HG03354 (cell line): ENCODE data around the gene TMEM120B.
"Not testable (repeated sequence)": the region's sequence is repeated elsewhere in the genome, so short reads cannot be mapped to it uniquely, and the experiment has no call there.

Experiments
- ATAC-seq: cut with Tn5 transposase; IDR thresholded peaks from one replicate; pipeline ENCODE4 v1.9.1; 2021; ENCODE audit warnings: mild to moderate bottlenecking; ENCODE audit not compliant: unreplicated experiment, poor library complexity, severe bottlenecking

Gene TMEM120B

GRCh38 chr12:121788176-121788818 is 75.7 kb downstream of the TMEM120B start:
- ATAC-seq = no peak

DNA sequence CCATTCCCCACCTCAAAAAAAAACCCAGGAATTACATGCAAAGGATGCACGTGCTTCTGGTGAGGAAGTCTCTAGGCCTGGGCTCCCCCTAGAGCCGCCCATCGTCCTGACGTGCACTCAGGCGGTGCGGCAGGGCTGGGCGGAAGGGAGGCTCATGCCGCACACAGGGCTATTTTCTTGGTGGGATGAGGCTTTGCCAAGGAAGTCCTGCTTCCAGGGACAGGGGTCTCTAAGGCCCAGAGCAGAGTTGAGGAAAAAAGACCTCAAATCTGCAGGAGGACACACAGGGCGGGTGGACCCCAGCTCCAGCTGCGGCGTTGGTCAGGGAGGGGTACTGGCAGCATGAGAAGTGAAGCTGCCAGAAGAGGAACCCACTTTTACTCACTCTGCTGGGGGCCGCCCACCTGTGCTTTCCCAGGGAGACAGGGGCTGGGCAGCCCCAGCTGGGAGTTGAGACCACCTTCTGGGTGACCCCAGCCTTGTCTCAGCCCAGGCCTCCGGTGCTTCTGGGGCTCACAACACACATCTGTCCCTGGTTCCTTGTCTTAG is 76.8 kb downstream of the TMEM120B start:
- peak; percentile 6 for ATAC-seq

DNA sequence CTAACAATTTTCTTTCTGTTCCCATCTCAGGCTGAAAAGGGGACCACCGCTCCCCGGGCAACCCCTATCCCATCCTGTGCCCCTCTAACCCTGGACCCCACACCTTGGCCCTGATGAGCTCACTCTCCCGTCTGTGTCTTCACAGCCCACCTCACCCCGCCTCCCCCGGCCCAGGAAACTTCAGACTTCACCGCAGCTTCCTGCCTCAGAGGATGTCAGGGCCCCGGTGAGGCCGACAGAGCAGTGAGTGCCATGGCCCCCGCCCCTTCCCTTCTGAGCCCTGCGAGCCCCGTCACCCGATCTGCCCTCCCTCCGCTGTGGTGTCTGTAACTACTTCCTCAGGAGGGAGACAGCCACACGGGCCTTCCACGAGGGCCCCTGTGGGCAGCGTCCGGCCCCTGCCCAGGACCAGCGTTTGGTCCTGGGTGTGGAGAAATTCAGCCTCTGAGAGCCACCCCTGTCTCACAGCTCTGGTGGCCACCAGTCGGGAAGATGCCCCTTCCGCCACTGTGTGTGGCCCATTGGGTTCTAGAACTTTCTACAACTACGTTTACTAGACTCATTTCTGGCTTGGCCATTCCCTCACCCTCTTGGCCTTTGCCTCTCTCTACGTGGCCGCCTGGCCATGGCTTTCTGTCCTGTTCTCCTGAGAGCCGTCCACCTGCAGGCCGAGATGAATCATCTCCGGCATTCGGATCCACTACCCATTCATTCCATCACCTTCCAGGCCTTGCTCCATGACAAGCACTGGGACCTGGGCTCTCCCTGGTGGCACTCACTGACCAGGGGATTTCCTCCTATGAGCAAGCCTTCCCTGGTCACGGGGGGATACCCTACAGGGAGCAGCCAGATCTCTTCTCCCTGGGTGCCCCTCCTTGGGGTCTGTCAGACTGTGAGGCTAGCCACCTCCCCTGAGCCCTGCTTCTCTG is 77.5 kb downstream of the TMEM120B start:
- peak; percentile 56 for ATAC-seq

DNA sequence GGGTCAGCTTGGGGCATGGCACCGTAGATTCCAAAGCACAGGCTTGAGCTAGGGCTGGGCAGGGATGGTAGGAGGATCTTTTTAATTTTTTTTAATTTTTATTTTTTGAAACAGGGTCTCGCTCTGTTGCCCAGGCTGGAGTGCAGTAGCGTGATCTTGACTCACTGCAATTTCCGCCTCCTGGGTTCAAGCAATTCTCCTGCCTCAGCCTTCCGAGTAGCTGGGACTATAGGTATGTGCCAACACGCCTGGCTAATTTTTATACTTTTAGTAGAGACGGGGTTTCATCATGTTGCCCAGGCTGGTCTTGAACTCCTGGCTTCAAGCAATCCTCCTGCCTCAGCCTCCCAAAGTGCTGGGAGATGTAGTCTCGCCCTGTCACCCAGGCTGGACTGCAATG is 78.2 kb downstream of the TMEM120B start:
- not testable (repeated sequence) for ATAC-seq

GRCh38 chr12:121791671-121792551 is 79.4 kb downstream of the TMEM120B start:
- no peak for ATAC-seq

DNA sequence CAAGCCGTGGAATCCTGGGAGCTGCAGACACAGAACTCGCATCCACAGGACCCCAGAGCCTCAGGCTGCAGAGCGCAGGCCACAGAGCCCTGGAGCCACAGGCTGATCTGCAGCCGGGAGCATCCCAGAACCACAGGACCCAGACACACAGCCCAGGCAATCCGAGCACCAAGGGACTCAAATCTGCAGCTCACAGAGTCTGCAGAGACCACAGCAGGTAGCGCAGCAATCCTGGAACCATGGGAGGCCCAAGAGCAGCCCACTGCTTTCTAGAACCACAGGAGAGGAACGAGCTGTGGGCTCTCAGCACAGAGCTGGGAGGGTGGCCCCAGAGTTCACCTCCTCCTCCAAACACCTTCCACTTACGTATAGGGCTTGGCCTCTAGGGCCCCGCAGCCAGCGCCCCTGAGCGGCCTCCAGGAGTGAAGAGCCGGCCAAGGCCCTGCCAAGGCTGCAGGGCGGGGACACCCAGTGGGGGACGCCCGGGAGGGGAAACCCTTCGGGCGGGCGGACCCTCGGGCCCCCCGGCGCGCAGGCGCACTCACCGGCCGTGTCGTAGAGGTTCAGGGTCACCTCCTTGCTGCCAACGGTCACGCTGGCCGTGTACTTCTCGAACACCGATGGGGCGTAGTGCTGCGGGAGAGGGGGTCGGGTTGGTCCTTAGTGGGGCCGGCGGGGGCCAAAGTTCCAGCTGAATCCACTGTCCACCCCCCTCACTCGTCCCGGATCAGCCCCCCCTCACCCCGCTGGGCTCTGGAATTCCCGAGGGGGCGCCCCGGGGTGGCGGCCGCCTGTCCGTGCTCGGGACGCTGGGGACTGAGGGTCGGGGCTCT is 80.3 kb downstream of the TMEM120B start:
- peak; percentile 17 for ATAC-seq

- ATAC-seq = peak; percentile 17
Observed at GRCh38 chr12:121793440-121793837, 80.9 kb downstream of the TMEM120B start, which contains the start of gene RHOF. Gene RHOF, minus strand, starts transcription at chr12:121793688. Its CDS starts 55 bp downstream, at chr12:121793633.

DNA sequence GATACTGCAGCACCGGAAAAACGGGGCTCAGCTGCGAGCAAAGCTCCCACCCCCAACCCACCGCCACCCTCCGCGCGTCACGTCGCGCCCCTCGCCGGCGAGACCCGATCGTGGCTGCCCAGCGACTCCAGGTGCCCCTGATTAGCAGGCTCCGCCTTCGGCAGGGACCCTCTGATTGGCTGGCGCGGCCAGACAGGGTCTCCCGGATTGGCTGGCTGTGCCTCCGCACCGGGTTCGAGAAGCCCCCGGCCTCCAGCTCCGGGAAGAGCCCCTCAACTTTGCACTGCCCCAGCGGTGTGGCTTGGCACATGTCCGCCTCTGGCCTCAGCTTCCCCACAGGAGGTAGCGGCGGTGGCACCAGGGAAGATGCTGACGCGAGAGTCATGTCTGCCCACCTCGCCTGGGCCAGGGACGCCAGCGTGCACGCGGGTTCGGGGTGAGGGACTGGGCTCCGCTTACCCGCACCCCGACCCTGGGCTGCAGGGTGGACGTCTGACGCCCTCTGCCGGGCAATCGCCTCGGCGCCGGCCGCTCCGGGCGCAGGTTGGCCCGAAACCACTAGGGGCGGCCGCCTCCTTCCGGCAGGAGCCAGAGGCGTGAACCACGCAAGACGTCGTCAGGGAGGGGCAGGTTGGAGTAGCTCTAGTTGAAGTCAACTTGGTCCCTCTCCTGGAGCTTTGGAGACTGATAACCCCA is 81.4 kb downstream of the TMEM120B start:
- ATAC-seq = peak; percentile 58

DNA sequence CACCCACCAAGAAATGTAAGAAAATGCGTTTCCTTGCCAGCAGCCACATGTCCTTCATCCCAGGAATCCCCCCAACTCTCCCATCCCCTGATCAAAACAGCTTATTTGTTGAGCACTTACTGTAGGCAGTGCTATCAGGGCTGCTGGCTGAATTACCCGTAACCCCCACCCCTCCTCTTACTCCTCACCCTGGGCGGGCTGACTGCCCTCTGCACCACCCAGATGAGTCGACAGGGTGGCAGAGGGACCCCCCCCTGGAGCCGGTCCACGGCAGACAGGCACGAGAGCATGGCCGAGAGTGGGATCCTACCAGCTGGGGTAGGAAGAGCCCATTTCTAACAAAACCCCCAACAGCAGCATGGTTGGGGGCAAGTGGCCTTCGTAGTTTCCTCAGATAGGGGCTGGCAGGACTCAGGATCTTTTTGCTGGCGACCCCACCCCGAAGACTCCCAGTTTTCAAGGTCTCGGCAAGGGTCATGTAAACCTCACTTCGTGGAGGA is 82.0 kb downstream of the TMEM120B start:
- peak; percentile 8 for ATAC-seq

DNA sequence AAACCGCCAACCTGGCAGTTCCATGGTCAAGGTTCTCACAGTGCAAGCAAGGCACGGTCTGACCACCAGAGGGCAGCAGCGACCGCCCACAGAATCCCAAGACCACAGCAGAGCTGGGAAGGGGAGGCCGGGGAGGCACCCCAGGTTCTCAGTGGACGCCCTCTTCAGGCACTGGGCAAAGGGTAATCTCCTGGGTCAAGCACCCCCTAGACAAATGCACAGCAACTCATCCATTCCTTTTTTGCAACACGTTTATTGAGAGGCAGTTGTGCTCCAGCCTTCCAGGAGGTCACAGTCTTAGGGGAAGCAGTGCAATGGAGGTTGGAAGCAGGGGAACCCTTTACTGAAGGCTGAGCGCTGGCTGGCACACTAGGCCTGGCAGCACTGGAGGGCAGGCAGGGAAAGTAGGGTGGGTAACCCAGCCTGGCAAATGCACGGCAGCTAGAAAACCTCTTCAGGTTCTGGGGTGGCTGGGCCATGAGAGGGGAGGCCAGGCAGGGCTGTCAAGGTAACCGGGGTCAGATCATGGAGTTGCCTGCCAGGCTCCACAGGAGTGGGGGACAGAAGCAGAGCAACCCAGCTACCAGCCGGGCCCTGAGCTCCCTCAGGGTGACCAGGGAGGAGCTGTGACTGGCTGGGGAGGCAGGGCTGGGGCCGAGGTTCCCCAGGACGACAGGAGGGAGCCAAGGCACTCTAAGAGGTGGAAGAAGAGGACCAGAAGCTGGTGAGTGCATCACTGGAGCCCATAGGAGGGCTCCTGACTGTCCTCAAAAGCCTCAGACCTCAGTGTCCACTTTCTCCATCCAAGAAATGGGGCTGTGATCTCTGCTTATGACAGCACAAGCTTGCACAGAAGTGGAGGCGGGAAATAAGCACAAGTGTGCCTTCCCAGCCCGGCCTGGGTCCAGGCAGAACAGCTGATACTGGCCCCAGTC is 82.7 kb downstream of the TMEM120B start:
- ATAC-seq = no peak

DNA sequence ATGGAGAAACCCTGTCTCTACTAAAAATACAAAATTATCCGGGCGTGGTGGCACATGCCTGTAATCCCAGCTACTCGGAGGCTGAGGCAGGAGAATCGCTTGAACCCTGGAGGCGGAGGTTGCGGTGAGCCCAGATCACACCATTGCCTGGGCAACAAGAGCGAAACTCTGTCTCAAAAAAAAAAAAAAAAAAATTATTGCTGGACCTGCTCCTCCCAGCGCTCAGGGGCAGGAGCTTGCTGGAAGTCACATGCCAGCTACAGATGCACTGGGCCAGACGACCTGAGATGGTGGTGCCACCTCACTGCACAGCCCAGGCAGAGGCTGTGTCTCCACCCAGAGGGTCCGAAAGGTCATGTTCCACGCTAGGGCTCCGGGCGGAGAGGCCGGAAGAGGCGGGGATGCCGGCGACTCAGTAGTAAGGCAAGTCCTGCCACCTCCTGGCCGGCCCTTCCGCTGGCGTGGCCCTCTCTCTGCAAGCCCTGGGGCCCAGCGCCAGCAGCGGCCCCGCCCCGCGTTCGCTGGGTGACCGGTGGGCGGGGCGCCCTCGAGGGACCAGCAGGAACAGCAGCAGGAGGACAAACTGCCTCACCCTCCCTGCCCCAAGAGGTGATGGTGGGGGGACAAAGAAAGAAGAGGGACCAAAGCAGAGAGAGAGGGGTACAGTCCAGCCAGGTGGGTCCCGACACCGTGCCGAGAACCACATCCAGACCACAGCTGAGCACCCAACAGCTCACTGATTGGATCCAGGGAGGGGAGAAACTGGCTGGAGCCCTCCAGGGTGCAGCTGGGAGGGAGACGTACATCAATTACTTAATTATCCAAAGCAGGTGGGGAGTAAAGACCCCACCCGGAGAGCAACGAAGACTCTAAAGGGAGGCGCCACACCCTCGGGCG is 84.6 kb downstream of the TMEM120B start:
- ATAC-seq = no peak

DNA sequence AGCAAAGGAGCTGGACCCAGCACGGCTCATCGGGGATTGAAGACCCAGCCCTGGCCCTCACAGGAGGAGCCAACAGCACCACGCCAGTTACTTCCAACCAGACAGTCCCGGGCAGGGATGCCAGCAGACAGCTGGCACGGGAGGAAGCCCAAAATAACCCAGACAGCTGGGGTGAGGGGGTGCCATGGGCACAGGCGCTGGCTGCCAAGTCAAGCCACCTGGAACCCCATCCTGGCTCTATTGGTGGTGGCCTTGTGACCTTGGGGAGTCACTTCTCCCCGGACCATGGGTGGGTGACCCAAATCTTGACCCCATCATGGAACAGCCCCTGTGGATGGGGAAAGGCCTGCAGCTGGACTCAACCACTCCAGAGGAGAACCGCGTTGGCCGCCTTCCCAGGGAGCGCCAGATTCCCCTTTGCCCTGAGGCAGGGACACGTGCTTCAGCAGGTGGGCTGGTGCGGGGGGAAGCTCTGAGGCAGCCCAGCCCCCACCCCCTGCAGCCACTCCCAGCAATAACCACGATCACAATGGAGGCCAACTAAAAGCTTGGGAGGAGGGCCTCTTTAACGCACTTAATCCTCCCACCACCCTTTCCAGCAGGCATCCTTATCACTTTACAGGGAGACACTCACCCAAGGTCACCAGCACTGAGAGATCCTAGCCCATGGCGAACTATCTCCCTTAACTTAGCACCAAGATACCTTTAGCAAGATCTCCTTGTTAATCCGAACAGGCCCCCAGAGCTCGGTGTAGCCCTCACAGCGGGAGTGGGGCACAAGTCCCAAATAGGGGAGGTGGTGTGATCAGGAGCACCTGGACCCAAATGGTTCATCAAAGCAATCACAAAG is 85.6 kb downstream of the TMEM120B start:
- no peak for ATAC-seq

- no peak for ATAC-seq
Observed at GRCh38 chr12:121798787-121799155, 86.2 kb downstream of the TMEM120B start.

- ATAC-seq = no peak
Observed at GRCh38 chr12:121799156-121799841, 86.7 kb downstream of the TMEM120B start.
